GM10248 (cell line): ENCODE data around the gene TAF1D.
A peak's percentile ranks its signal among the peaks of the same experiment; 100 is the strongest.

Experiments
- CTCF ChIA-PET: fragments of 300-600 bp; sonication (Branson Sonifier 250); formaldehyde crosslinking; extraction: SDS; loops from one replicate; lab custom pipeline; 2021; ENCODE audit warnings: antibody characterized with exemption; lab: Yijun Ruan, JAX
- POLR2A ChIA-PET: fragments of 350-650 bp; sonication (Branson Sonifier 250); formaldehyde crosslinking; extraction: SDS; loops from one replicate; lab custom pipeline; 2020; ENCODE audit warnings: antibody characterized with exemption; lab: Yijun Ruan, JAX
- DNase-seq: peaks from one replicate; pipeline ENCODE4 v3.0.0; 2012; ENCODE audit errors: extremely low spot score
- TF ChIP-seq, protein P1 (sequence below): IDR thresholded peaks from 2 replicates; pipeline ENCODE4 v1.5.1; 2012; ENCODE audit warnings: mild to moderate bottlenecking, low read depth; ENCODE audit errors: extremely low read depth, missing control alignments, control extremely low read depth

Gene TAF1D

DNA sequence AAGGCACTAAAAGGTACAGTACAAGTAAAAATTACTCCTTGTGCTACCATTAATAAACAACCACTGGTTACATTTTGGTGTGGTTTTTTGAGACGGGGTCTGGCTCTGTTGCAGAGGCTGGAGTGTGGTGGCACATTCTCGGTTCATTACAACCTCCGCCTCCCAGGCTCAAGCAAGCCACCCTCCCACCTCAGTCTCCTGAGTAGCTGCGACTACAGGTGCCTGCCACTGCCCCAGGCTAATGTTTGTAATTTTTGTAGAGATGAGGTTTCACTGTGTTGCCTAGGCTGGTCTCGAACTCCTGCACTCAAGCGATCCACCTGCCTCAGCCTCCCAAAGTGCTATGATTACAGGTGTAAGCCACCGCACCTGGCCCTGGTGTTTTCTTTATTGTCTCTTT, 20.8 kb downstream of the TAF1D start:
- no peak for DNase-seq
- ChIA-PET CTCF (interaction anchor here (4.1 kb wide), 1 partner anchor 10 kb away, joined by 15 read pairs; no protein-coding TSS in a partner anchor), POLR2A (no interaction called here)
- TF ChIP-seq, protein P1, sequence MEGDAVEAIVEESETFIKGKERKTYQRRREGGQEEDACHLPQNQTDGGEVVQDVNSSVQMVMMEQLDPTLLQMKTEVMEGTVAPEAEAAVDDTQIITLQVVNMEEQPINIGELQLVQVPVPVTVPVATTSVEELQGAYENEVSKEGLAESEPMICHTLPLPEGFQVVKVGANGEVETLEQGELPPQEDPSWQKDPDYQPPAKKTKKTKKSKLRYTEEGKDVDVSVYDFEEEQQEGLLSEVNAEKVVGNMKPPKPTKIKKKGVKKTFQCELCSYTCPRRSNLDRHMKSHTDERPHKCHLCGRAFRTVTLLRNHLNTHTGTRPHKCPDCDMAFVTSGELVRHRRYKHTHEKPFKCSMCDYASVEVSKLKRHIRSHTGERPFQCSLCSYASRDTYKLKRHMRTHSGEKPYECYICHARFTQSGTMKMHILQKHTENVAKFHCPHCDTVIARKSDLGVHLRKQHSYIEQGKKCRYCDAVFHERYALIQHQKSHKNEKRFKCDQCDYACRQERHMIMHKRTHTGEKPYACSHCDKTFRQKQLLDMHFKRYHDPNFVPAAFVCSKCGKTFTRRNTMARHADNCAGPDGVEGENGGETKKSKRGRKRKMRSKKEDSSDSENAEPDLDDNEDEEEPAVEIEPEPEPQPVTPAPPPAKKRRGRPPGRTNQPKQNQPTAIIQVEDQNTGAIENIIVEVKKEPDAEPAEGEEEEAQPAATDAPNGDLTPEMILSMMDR: no peak

DNA sequence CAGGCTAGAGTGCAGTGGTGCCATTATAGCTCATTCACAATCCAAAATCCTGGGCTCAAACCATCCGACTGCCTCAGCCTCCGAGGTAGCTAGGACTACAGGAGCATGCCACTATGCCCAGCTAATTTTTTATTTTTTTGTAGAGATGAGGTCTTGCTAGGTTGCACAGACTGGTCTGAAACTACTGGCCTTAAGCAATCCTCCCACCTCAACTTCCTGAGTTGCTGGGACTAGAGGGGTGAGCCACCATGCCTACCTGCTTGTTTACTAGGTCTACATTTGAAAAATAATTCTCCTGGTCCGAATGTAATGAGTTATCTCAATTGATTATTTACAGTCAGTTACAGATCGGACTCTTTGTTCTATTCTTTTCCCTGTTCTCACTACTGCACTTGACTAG, 22.0 kb downstream of the TAF1D start:
- ChIA-PET CTCF (interaction anchor here (4.1 kb wide), 1 partner anchor 11 kb away, joined by 15 read pairs; no protein-coding TSS in a partner anchor), POLR2A (no interaction called here)
- DNase-seq: no peak
- TF ChIP-seq, protein P1: no peak

GRCh38 chr11:93718057-93718563, 23.2 kb downstream of the TAF1D start:
- POLR2A ChIA-PET: interaction anchor here (1.2 to 1.8 kb wide), 2 partner anchors 9 to 23 kb away, joined by 3 to 5 read pairs; partner anchors contain the start of genes C11orf54 and TAF1D
- TF ChIP-seq, protein P1: no peak
- CTCF ChIA-PET: interaction anchor here (1.3 to 4.1 kb wide), 6 partner anchors 9 to 483 kb away, joined by 3 to 15 read pairs (median 3); no protein-coding TSS in a partner anchor
- DNase-seq: peak; percentile 47

DNA sequence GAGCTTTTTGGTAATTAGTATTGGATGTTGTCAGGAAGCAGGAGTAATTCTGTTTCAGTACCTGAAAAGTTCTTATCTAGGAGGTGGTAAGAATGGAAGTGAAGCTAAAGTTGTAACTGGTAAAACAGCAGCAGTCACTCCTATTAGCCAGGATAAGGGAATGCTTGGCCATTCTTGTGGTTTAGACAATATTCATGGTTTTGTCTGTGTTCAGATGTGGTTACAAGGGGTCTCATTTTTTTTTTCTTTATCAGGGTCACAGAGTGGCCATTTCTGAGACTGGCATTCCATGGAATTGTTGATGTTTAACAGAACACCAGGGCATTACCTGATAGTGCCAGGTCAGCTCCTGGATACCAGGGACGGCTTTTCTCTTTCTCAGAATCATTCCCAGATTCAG, 23.8 kb downstream of the TAF1D start:
- TF ChIP-seq, protein P1: no peak
- POLR2A ChIA-PET: interaction anchor here (0.7 to 1.8 kb wide), 3 partner anchors 10 to 34 kb away, joined by 3 to 5 read pairs (median 3); partner anchors contain the start of genes C11orf54 and TAF1D
- no peak for DNase-seq
- CTCF ChIA-PET: interaction anchor here (1.2 to 1.7 kb wide), 7 partner anchors 9 to 483 kb away, joined by 3 to 5 read pairs (median 3); no protein-coding TSS in a partner anchor

- DNase-seq: no peak
- ChIA-PET POLR2A (no interaction called here), CTCF (interaction anchor here (1.1 to 1.7 kb wide), 3 partner anchors 14 to 74 kb away, joined by 3 to 5 read pairs (median 3); no protein-coding TSS in a partner anchor)
- TF ChIP-seq, protein P1: no peak
These were observed 25.4 kb downstream of the TAF1D start for GRCh38 chr11:93715797-93716396.

- DNase-seq: no peak
- POLR2A ChIA-PET: interaction anchor here (3.1 kb wide), 1 partner anchor 29 kb away, joined by 8 read pairs; the partner anchor contains the start of genes C11orf54 and TAF1D
- CTCF ChIA-PET: interaction anchor here (1.0 kb wide), 1 partner anchor 20 kb away, joined by 3 read pairs; no protein-coding TSS in a partner anchor
- TF ChIP-seq, protein P1: no peak
These were observed 28.6 kb downstream of the TAF1D start for GRCh38 chr11:93712678-93713077.
